ENCODE data around the gene TTK.

TTK gene

DNA sequence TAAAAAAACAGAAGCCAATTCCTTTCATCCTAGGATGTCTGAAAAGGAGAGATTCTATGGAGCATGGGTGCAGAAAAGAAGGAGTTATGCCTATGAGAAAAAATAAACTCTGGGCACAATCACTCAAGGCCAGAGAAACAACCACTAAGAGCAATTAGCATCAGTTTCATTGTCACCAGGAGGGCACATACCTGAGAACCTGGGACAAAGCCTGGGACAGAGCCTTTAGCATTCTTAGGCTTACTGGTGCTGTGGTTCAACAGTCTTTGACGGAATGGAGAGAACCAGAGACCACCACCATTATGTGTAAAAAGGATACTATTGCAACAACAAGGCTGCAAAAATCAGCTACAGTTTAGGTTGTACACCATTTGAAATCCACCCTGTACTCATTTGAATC lies 72.6 kb downstream of the TTK start:
- no peak overlapping the region for H3K27ac ChIP-seq
- TF ChIP-seq, protein P1, sequence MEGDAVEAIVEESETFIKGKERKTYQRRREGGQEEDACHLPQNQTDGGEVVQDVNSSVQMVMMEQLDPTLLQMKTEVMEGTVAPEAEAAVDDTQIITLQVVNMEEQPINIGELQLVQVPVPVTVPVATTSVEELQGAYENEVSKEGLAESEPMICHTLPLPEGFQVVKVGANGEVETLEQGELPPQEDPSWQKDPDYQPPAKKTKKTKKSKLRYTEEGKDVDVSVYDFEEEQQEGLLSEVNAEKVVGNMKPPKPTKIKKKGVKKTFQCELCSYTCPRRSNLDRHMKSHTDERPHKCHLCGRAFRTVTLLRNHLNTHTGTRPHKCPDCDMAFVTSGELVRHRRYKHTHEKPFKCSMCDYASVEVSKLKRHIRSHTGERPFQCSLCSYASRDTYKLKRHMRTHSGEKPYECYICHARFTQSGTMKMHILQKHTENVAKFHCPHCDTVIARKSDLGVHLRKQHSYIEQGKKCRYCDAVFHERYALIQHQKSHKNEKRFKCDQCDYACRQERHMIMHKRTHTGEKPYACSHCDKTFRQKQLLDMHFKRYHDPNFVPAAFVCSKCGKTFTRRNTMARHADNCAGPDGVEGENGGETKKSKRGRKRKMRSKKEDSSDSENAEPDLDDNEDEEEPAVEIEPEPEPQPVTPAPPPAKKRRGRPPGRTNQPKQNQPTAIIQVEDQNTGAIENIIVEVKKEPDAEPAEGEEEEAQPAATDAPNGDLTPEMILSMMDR (conservative IDR thresholded peaks at IDR 0.05) = no peak

DNA sequence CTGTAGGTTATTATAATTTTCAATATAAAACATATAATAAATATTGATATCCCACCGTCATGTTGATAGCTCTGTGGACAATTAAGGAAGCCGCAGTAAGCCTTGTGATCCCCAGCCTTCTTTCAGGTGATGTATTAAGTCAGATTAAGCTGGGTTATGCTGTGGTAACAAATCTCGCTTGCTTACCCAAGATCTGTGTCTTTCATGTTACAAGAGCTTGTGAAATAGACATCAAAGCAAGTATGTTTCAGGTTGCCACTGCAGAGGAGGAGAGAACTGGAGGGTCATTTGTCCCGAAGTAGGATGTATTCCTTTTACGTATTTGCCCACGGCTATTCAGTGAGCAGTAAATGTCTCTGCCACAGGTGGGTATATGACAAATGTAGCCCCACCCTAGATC lies 84.2 kb downstream of the TTK start:
- H3K27ac ChIP-seq = no peak overlapping the region
- TF ChIP-seq, protein P1 (conservative IDR thresholded peaks at IDR 0.05) = no peak

DNA sequence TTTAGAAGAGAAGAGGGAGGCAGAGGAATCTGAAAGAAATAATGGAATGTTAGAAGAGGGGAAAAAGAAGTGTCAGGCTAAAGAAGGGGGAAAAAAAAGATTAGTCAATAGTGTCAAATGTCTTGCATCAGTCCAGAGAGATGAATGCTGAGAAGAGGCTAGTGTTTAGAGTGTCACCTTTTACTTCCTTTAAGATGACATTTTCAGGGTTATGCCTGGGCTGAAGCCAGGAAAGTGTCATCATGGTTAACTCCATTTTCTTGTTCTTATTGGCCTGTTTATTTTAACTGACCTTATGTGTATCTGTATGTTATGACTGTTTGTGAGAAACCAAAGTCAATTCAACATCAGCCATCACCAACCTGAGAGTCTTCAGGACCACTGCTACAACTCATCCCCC lies 87.1 kb downstream of the TTK start:
- TF ChIP-seq, protein P1 (conservative IDR thresholded peaks at IDR 0.05) = no peak
- H3K27ac ChIP-seq = no peak overlapping the region
